NCI-H460 (cell line): Measurements from ENCODE around the gene HOXB3. TPM values are rescaled to one million over a fixed set of nuclear protein-coding genes. Genes with fewer than 3 reads are reported as not detected.
"Not testable (repeated sequence)": the region's sequence is repeated elsewhere in the genome, so short reads cannot be mapped to it uniquely, and the experiment has no call there.

Experiments used
- DNase-seq: peaks from one replicate; pipeline ENCODE4 v3.0.0-alpha.2; 2016; ENCODE audit warnings: low read depth; ENCODE audit errors: extremely low read depth
- total RNA-seq: library from RNA; depleted of rRNA; stranded (reverse); fragments of >200 nt; shearing (Covaris generic); gene quantifications from 2 replicates; pipeline ENCODE4 v1.2.3, GENCODE V29; 2014

Gene HOXB3
- total RNA-seq, 1 experiment from 2014 or later = 5.3 TPM

GRCh38 chr17:48548523-48549280, 41.3 kb downstream of the HOXB3 start:
- no peak for DNase-seq

- DNase-seq = no peak
Observed at GRCh38 chr17:48547808-48548522, 42.1 kb downstream of the HOXB3 start.

GRCh38 chr17:48546924-48547807, 42.9 kb downstream of the HOXB3 start:
- no peak for DNase-seq

GRCh38 chr17:48546137-48546923, 43.7 kb downstream of the HOXB3 start:
- DNase-seq = no peak

- no peak for DNase-seq
Observed at GRCh38 chr17:48545539-48545938, 44.5 kb downstream of the HOXB3 start.

GRCh38 chr17:48545022-48545375, 45.0 kb downstream of the HOXB3 start, which contains the start of gene HOXB2:
HOXB2 (minus strand) TSS chr17:48545109; CDS start chr17:48544911, 198 bp downstream.
- DNase-seq = no peak

- DNase-seq = no peak
Observed at GRCh38 chr17:48544349-48545021, 45.6 kb downstream of the HOXB3 start.

- DNase-seq = no peak
Observed at GRCh38 chr17:48543854-48544348, 46.1 kb downstream of the HOXB3 start.

- no peak for DNase-seq
Observed at GRCh38 chr17:48543107-48543853, 46.8 kb downstream of the HOXB3 start.

GRCh38 chr17:48542698-48543106, 47.3 kb downstream of the HOXB3 start:
- DNase-seq = no peak

- DNase-seq = no peak
Observed at GRCh38 chr17:48542114-48542656, 47.9 kb downstream of the HOXB3 start.

- DNase-seq = no peak
Observed at GRCh38 chr17:48541577-48542113, 48.4 kb downstream of the HOXB3 start.

- DNase-seq = no peak
Observed at GRCh38 chr17:48541036-48541576, 48.9 kb downstream of the HOXB3 start.

GRCh38 chr17:48540213-48540612, 49.8 kb downstream of the HOXB3 start:
- no peak for DNase-seq

GRCh38 chr17:48539177-48539576, 50.9 kb downstream of the HOXB3 start:
- DNase-seq = no peak

- DNase-seq = no peak
Observed at GRCh38 chr17:48537316-48537715, 52.7 kb downstream of the HOXB3 start.

- not testable (repeated sequence) for DNase-seq
Observed at GRCh38 chr17:48535793-48536559, 54.1 kb downstream of the HOXB3 start.
